GM18511 (cell line): Measurements from ENCODE around the gene ANKRD55.
"Not testable (repeated sequence)": the region's sequence is repeated elsewhere in the genome, so short reads cannot be mapped to it uniquely, and the experiment has no call there.

Experiments used
- ATAC-seq: cut with Tn5 transposase; IDR thresholded peaks from one replicate; pipeline ENCODE4 v1.9.1; 2021; ENCODE audit warnings: mild to moderate bottlenecking, moderate library complexity; ENCODE audit not compliant: unreplicated experiment

Gene ANKRD55

DNA sequence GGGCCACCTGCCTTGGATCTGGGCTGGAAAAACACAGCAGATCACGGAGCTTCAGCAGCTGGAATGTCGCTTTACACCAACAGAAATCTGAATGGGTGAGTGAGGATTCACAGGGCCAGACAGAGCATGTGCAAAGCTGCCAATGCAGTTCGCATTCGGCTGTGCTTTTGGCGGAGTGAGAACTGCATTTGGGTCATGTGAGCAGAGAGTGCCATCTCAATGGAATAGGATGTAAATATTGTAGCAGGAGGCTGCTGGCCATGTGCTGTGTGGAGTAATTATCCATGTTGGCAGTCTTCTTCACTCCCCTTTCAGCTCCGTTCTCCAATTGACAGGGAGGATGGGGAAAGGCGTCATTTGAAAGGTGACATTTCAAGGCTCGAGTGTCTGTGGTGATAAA lies at the start of gene ANKRD55:
ANKRD55 (minus strand) TSS at position 101 of the 400 bp plus-strand sequence. CDS start 417 bp downstream, outside the sequence.
- ATAC-seq: no peak

DNA sequence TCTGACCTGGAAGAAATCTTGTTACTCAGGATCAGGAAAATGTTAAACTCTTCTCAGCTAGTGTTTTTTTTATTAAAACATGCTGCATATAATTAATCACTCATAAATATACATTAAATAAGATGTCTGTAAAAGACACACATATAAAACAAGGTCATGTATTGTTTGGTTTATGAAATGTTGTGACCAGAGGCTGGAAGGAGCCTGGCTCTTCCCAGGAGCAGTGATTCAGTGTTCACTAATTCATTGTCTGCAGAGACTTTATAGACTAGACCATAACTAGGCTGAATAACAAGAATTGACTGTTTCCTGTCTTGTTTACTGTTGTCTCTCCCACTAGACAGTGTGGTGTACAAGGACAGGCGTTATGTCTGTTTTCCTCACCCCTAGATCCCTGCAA lies 49.1 kb upstream of the ANKRD55 start:
- ATAC-seq: no peak

DNA sequence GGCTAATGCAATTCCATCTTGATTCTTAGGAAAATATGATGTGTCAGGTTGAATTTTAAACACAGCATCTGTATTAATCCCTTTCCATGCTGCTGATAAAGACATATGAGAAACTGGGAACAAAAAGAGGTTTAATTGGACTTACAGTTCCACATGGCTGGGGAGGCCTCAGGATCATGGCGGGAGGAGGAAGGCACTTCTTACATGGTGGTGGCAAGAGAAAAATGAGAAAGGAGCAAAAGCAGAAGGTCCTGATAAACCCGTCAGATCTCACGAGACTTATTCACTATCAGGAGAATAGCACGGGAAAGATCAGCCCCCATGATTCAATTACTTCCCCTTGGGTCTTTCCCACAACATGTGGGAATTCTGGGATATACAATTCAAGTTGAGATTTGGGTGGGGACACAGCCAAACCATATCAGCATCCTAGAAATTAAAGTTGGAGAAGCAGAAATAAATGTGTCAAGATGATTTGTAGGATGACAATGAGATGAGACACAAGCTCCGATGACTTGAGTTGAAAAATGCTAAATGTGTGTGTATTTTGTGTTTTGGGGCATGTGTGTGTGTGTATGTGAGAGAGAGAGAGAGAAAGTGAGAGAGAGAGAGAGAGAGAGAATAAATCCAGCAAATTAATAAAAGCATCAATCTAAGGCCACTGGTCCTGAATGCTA lies 48.5 kb upstream of the ANKRD55 start:
- no peak for ATAC-seq

- no peak for ATAC-seq
Observed at GRCh38 chr5:56279979-56280378, 46.8 kb upstream of the ANKRD55 start.

DNA sequence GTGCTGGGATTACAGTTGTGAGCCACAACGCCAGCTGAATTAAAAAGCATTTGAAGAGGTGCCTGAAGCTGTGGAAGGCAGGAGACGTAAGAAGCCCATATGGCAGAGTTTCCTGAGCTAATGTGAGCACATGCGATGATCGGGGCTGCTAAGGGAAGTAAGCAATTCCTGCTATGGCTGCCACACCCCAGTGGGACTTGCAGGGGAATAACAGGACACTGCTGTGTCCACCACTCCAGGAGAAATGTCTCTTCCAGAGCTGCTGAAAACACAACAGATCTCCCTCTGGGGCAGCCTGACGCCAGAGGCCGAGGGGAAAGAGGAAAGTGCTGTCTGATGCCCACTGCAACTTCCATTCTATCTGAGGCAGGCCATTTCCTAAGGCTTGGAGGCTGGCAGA lies 46.2 kb upstream of the ANKRD55 start:
- no peak for ATAC-seq

- ATAC-seq: no peak
Observed at GRCh38 chr5:56278335-56278753, 45.2 kb upstream of the ANKRD55 start.

DNA sequence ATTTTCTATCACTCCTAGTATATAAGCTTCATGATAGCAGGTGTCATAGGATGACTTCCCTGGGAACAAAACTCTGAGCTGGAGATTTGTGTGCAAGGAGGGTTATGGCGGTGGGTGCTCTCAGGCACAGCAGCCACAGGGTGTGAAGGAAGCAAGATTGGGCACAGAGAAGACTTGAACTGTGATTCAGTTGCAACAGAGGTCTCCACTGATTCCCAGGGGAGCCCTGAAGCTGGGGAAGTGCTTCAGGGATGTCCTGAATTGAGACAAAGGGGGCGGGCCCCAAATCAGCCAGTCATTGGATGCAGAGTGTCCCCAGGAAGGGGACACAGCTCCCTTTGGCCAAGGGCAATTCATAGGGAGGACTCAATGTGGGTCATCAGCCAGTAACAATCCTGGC lies 44.4 kb upstream of the ANKRD55 start:
- ATAC-seq: no peak

DNA sequence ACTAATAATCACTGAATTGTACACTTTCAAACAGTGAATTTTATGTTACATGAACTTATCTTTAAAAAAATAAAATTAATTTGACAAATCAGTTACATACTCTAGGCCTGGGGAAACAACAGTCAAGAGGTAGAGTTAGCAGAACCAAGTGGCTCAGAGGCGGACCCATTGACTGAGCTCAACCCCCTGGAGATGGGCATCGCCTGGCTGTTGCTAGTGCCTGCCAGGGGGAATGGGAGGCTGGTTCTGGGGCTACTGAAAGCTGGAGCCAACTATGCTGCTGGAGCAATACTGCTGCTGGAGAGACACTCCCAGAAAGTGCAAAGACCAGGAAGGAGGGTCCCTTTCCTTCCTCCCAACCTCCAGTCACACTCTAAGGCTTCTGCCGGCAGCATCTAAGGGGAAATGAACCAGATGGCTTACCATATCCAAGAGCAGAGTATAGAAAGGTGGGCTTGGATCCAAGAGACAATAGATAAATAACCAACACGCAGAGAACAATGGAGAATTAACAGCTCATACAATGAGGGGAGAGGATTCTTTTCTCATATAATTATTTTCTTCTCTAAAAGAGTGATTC lies 40.3 kb upstream of the ANKRD55 start:
- no peak for ATAC-seq

DNA sequence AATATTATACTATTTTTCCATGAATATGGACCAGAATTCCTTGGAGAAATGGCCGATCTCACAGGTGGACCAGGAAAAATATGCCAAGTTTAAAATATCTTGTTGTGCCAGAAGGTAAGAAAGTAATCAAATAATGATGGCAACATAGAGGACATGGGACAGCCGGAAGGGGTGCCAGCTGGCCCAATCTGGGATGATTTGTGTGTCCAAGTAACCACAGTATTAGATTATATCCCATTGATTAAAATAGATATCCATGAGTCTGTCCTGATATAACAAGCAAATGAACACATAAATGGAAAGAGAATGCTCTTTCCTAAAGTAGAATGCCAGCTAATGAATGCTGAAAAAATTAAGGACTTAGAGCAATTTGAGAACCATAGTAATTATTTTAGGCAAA lies 39.6 kb upstream of the ANKRD55 start:
- no peak for ATAC-seq

DNA sequence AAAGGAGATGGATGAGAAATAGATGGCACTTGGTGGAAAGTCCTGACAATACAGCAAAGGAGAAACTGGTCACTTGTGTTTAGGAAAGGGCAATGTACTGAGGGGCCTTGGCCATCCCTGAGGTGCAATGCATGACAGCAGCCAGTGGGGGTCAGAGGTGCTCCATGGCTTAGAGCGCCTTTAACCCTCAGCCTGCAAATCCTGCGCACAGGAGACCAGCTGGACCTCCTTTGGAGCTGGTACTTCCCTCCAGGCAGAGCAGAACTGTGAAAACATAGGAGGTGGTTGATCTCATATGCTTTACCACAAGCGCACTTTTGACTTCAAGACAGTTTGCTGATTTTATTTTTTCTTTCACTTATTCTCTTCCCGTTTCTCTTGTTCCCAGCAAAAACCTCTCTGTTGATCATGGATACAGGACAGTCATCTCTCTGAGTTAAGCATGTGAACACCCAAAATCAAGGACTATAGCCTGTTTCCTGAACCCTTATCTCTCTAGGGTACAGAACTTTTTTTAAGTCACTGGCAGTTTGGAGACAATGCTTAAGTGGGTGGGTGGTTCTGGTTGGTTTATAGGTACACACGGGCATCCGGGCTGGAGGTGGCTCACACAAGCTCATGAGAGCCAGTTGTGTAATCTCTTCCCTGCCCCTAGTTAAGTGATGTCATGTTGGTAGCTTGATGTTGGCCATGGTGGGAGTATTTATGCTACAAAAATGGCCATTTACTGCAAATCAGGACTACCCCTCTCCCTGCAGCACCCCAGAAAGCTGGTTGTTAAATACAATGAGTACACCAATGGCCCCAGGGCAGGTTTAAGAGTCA lies 37.6 kb upstream of the ANKRD55 start:
- ATAC-seq: peak; percentile 95

GRCh38 chr5:56270058-56270457 lies 36.9 kb upstream of the ANKRD55 start:
- ATAC-seq: peak; percentile 37

DNA sequence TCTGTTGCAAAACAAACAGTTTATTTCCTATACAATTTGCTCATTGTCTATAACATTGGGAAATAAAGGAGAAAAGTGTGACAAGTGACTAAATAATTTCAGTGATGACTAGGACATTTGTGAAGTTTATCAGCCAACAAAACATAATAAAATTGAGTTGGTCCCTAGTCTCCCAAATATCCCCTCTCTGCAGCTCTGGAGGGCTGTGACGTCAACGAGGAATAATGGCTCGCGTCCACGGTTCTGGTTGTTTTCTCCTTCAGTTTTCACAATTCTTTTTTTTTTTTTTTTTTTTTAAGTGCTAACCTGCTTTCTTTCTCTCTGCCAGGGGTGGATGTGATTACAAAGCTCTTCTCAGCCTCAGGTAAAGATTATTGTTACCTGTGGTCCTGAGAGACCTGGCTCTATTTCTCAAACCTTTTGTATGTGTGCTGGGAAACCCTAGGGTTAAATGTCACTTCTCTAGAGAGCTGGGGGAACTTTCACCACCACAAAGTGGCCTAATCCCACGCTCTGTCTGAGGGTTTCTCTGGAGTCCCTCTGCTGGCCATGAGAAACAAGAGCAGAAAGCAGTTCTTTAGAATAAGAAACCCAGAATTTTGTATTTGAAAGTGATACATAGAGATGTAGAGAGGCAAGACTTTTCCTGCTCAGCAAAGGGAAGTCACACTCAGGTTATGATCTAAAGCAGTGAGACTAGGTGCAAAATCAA lies 36.2 kb upstream of the ANKRD55 start:
- peak; percentile 52 for ATAC-seq

- ATAC-seq: not testable (repeated sequence)
Observed at GRCh38 chr5:56268707-56269106, 35.6 kb upstream of the ANKRD55 start.

DNA sequence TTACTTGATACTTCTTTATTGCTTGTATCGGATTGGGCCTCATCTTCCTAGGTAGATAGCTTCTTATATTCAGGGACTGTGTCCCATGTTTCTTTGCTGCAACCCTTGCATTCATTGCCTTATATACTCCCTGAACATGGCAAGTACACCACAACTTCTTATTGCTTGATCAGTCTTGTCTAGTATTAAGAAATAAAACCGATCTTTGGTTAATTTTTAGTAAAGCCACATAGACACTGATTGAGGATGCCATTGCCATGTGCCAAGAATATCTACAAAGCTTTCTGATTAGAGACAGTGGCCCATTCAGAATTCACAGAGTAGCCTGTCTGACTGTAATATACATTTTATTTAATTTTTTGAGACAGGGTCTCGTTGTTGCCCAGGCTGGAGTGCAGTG lies 34.7 kb upstream of the ANKRD55 start:
- ATAC-seq: no peak

DNA sequence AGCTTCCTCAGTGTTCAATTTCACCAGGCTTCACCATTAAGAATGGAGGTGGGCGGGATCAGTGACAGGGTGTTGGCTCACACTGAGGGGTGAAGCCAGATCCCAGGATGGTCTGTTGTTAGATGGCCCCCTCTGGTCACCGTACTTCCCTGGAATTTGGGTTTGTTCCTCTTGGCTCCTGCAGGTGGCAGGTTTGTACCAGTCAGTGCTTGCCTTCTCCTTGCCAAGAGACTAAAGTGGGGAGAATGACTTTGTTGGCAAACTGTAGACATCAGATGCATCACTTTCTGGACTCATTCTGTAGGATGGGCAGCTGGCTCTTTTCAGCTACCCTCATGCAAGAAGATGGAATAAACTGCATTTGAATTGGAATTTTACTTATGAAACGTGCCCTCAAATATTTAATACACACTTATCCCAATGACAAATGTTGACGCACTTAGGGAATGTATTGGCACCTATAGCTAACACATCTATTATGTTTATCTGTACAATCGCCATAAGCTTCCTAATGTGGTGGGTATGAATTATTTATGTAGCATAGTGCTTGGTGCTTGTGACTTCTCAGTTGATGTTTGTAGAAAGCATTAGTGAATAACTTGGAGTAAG lies 31.4 kb upstream of the ANKRD55 start:
- ATAC-seq: no peak

DNA sequence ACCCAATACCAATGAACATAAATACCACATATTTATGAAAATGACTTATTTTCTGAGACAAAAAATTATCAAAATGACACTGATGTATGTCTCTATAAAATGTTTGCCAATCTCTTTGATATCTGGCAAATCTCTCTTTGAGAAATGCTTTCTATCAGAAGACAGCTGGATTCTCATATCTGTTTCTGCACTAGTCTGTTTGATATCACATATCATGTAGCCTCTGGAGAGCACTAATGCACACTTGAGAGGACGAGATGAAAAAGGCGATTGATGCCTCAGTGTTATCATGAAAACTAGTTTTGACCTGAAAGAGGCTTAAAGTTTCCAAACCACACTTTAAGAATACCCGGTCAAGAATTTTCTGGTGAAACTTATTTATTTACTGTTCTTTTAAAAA lies 29.1 kb upstream of the ANKRD55 start:
- ATAC-seq: no peak

DNA sequence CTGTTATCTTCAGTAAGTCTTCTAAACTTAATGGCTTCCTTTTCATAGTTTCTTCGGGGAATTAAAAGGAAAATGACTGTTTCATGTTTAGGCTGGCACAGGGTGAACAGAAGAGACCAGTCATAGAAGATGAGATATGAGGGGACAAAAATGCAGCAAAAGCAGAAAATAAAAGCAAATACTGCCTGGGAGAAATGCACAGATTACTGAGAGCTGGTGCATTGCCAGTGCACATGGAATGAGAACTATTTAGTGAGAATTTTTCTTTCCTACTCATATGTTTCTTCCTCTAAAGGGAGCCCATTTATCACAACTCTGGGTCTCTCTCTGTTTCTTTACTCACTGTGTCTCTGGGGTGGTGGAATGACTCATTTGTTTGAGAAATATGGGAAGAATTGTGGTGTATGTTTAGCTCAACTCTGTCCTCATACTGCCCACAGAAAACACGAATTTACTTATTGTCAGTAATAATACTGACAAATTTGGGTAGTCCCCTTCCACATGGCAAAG lies 25.9 kb upstream of the ANKRD55 start:
- peak; percentile 67 for ATAC-seq

- not testable (repeated sequence) for ATAC-seq
Observed at GRCh38 chr5:56257763-56258529, 24.8 kb upstream of the ANKRD55 start.

DNA sequence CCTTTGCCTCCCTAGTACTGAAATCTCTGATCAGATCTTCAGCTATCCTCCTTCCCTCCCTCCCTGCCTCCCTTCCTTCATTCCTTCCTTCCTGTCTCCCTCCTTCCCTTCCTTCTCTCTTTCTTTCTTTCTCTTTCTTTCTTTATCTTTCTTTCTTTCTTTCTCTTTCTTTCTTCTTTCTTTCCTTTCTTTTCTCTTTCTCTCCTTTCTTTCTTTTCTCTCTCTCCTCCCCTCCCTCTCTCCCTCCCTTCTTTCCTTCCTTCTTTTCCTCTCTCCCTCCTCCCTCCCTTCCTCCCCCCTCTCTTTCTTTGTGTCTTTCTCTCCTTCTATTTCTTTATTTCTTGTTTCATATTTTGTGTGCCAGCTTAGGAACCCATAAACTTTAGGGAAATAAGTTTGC lies 23.9 kb upstream of the ANKRD55 start:
- no peak for ATAC-seq

GRCh38 chr5:56255502-56255901 lies 22.4 kb upstream of the ANKRD55 start:
- no peak for ATAC-seq
